Psoas muscle (tissue), 8 donors: ENCODE measurements around the gene HOXB4. TPM values are rescaled to one million over a fixed set of nuclear protein-coding genes. Genes with fewer than 3 reads are reported as not detected.

Source experiments
- ATAC-seq, 4 donors: fragments of 200-7000 bp; cut with Tn5 transposase; one replicate each; pipeline ENCODE4 v1.9.1; 2020; ENCODE audit warnings: moderate library complexity in 3 of 4, mild to moderate bottlenecking in 2 of 4
- DNase-seq, 2 donors: peaks; one replicate each; pipeline ENCODE4 v3.0.0-alpha.2; 2020
- H3K27ac ChIP-seq: fragments of 200-600 bp; one replicate; pipeline ENCODE4 v1.8.0; 2022
- H3K27me3 ChIP-seq, 3 donors: fragments of 200-600 bp in 1 of 3; one replicate each; pipeline versions ENCODE4 v1.6.1 to v1.8.0; 2013 to 2022; ENCODE audit warnings: low read length in 2 of 3, mild to moderate bottlenecking in 2 of 3, moderate library complexity in 1 of 3; ENCODE audit not compliant: insufficient read depth in 3 of 3
- H3K36me3 ChIP-seq, 2 donors: fragments of 200-600 bp in 1 of 2; one replicate each; pipeline versions ENCODE4 v1.6.1 to v1.8.0; 2013 to 2022; ENCODE audit warnings: low read depth in 1 of 2, mild to moderate bottlenecking in 1 of 2, moderate library complexity in 1 of 2; ENCODE audit not compliant: insufficient read depth in 1 of 2
- H3K4me1 ChIP-seq: fragments of 200-600 bp; one replicate; pipeline ENCODE4 v1.8.0; 2022
- H3K4me3 ChIP-seq: fragments of 200-600 bp; one replicate; pipeline ENCODE4 v1.8.0; 2022; ENCODE audit warnings: mild to moderate bottlenecking
- H3K9me3 ChIP-seq: fragments of 200-600 bp; one replicate; pipeline ENCODE4 v1.8.0; 2022
- CTCF ChIP-seq: fragments of 200-600 bp; IDR thresholded peaks from one replicate; pipeline ENCODE4 v1.8.0; 2022; ENCODE audit warnings: antibody characterized with exemption
- WGBS, 3 donors: extraction: QIAGEN DNeasy Blood & Tissue Kit; methylation state at CpG; one replicate each; pipeline versions ENCODE4 v1.1.6 to v1.1.7; 2013; 5-methylcytosine and 5-hydroxymethylcytosine counted together
- intact Hi-C, 2 donors: fragments of 100-400 bp; cut with DNase I; formaldehyde crosslinking; loops; one replicate each; pipeline versions ENCODE4 v1.11.0 to v1.14.2; 2022
- polyA plus RNA-seq, 3 donors: library from polyadenylated mRNA; stranded (reverse); fragments of 200-250 nt; gene quantifications; one replicate each; pipeline ENCODE4 v1.2.3, GENCODE V29; 2013
- total RNA-seq, 4 donors: library from RNA; stranded (reverse); fragmentation: NEBNext Ultra II Directional in 2 of 4; extraction: Animal tissue kit (Norgen Biotek cat#: 25700) in 2 of 4; gene quantifications; one replicate each; pipeline versions ENCODE4 v1.2.1 to v1.2.4, GENCODE V29; 2021 to 2023
- donor health status: healthy with polysubstance abuse.
- donor health status: DM: no; HTN: no; CAD: no; lungs with moderate emphysema.
- donor health status: Bipolar disorder and iron deficiency.
- donor health status: healthy.
- donor health status: DM: yes; HTN: yes; CAD: no.
- donor health status: DM: no; HTN: no; CAD: no.
- donor health status: DM: no; HTN: no; CAD: no.
- donor health status: DM: yes; HTN: yes; CAD: no.

HOXB4 gene
- total and polyA plus RNA-seq, 7 donors: 0.38 to 4.0 (median 0.89) TPM

GRCh38 chr17:48589060-48589830, 11.1 kb upstream of the HOXB4 start:
- intact Hi-C loops: no loop called here
- peaks cover 9% of the 10 kb centered on the region for H3K4me1 ChIP-seq
- WGBS, 3 donors: 59 to 72% (median 67%) methylated on average over 10 of the region's 10 CpGs

GRCh38 chr17:48588528-48588927, 10.4 kb upstream of the HOXB4 start:
- Histone ChIP-seq H3K4me3 (no peak overlapping the region), H3K36me3 (no peaks in the 10 kb centered on the region), H3K27me3 (peaks cover 0 to 85% (median 31%) of the 10 kb centered on the region in 3 donors), H3K9me3 (no peaks in the 10 kb centered on the region), H3K4me1 (peaks cover 9% of the 10 kb centered on the region), H3K27ac (no peak overlapping the region)
- no peak for TF ChIP-seq CTCF
- ATAC-seq (no peak), DNase-seq (no peak)
- WGBS, 3 donors: 46 to 59% (median 48%) methylated on average over 2 of the region's 2 CpGs
- intact Hi-C loops: no loop called here

More at GRCh38 chr17:48589060-48589830, 11.1 kb upstream of the HOXB4 start:
- no peak overlapping the region for H3K27ac ChIP-seq
- DNase-seq (no peak), ATAC-seq (no peak)
- H3K9me3 ChIP-seq: no peaks in the 10 kb centered on the region
- no peak overlapping the region for H3K4me3 ChIP-seq
- no peak for TF ChIP-seq CTCF
- peaks cover 0 to 83% (median 31%) of the 10 kb centered on the region in 3 donors for H3K27me3 ChIP-seq
- no peaks in the 10 kb centered on the region for H3K36me3 ChIP-seq

- Histone ChIP-seq H3K36me3 (no peaks in the 10 kb centered on the region), H3K4me1 (peaks cover 9% of the 10 kb centered on the region), H3K4me3 (no peak overlapping the region), H3K27me3 (peaks cover 0 to 85% (median 32%) of the 10 kb centered on the region in 3 donors), H3K27ac (no peak overlapping the region), H3K9me3 (no peaks in the 10 kb centered on the region)
- no peak for ATAC-seq
- no peak for TF ChIP-seq CTCF
- DNase-seq: no peak
- WGBS, 3 donors: 74 to 93% (median 75%) methylated on average over 2 of the region's 2 CpGs
- intact Hi-C loops: no loop called here
These were observed 9.9 kb upstream of the HOXB4 start for GRCh38 chr17:48588074-48588415.

- no peak overlapping the region for H3K27ac ChIP-seq
- no peaks in the 10 kb centered on the region for H3K9me3 ChIP-seq
- H3K27me3 ChIP-seq: peaks cover 0 to 86% (median 33%) of the 10 kb centered on the region in 3 donors
- WGBS, 3 donors: 59 to 71% (median 69%) methylated on average over 5 of the region's 5 CpGs
- DNase-seq (no peak), ATAC-seq (no peak)
- no peaks in the 10 kb centered on the region for H3K36me3 ChIP-seq
- no peak for TF ChIP-seq CTCF
- intact Hi-C loops: no loop called here
- peaks cover 9% of the 10 kb centered on the region for H3K4me1 ChIP-seq
- no peak overlapping the region for H3K4me3 ChIP-seq
These were observed 9.3 kb upstream of the HOXB4 start for GRCh38 chr17:48587276-48588073.
